ENCODE data around the gene ARL5A. TPM values are rescaled to one million over a fixed set of nuclear protein-coding genes. Genes with fewer than 3 reads are reported as not detected.

Gene ARL5A
- total and polyA plus RNA-seq, 2 donors (not counting 3 experiments of a cell fraction or from before 2014, with no cell fraction given): 25.8 to 73.2 TPM

DNA sequence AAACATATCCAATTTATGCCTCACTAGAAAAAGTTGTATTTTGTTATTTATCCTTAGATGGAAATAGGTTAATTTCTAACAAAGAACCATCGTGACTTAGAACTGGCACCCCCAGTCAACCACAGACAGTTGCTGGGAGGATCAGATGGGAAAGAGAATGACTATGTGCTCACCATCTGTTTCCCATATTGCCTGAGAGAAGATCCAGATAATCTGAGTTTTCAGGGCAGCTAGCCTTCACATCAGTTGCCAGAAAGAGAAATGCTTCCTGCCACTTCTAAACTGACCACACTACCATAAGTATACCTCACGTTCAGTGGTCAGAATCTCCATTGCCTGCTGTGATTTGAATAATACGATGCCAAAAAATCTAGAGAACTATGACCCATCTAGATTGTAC, 65.5 kb downstream of the ARL5A start:
- ChIA-PET POLR2A (no interaction called here), CTCF (no interaction called here)
- Histone ChIP-seq H3K4me1 (ENCODE audit: control insufficient read depth, extremely low read depth, insufficient read depth, low read length) (peaks cover 32% of the 10 kb centered on the region), H3K27me3 (ENCODE audit: control insufficient read depth in 2 of 2, insufficient read depth in 2 of 2, low read length in 2 of 2) (no peaks in the 10 kb centered on the region), H3K4me2 (ENCODE audit: insufficient read depth, low read length) (no peak overlapping the region), H3K79me2 (ENCODE audit: control insufficient read depth, insufficient read depth, low read length) (no peaks in the 10 kb centered on the region), H3K9me3 (replicated peaks; ENCODE audit: control insufficient read depth, insufficient read depth, low read length) (no peaks in the 10 kb centered on the region), H3K36me3 (ENCODE audit: control insufficient read depth in 2 of 2, extremely low read depth in 1 of 2, insufficient read depth in 2 of 2, low read length in 2 of 2) (no peaks in the 10 kb centered on the region), H3K4me3 (replicated peaks in 1 of 3; ENCODE audit: insufficient read depth in 1 of 3, low read depth in 1 of 3, low read length in 3 of 3) (no peak overlapping the region), H4K20me1 (replicated peaks; ENCODE audit: control insufficient read depth, extremely low read depth, insufficient read depth, low read length) (no peaks in the 10 kb centered on the region), H3K9me1 (replicated peaks; ENCODE audit: control insufficient read depth, extremely low read depth, insufficient read depth, low read length) (no peaks in the 10 kb centered on the region), H3K9ac (replicated peaks; ENCODE audit: extremely low read depth, insufficient read depth, low read length) (no peak overlapping the region), H2AFZ (ENCODE audit: low read depth, low read length) (no peak overlapping the region), H3K27ac (ENCODE audit: insufficient read depth, low read depth, low read length) (no peak overlapping the region)
- dilution Hi-C loops (cut with MboI; ENCODE audit: extremely low pct_ligation_motif_present, low sequenced_read_pairs): no loop called here
- DNase-seq (ENCODE audit: low read depth, low spot score) (no peak), FAIRE-seq (no peak)
- intact Hi-C loops (cut with micrococcal nuclease): no loop called here
- TF ChIP-seq GATA2 (IDR thresholded peaks at IDR 0.05; ENCODE audit: insufficient read depth, insufficient read length, low read depth, low read length) (no peak), FOS (IDR thresholded peaks at IDR 0.05; ENCODE audit: borderline replicate concordance, insufficient read depth, low read length) (no peak), MYC (IDR thresholded peaks at IDR 0.05; ENCODE audit: low read depth, low read length) (no peak), POLR2A (IDR thresholded peaks at IDR 0.05; ENCODE audit: low read depth, low read length) (no peak), EZH2 (IDR thresholded peaks at IDR 0.05; ENCODE audit: borderline replicate concordance, low read depth, low read length, severe bottlenecking) (no peak), JUN (IDR thresholded peaks at IDR 0.05; ENCODE audit: borderline replicate concordance, insufficient read depth, insufficient read length, low read depth) (no peak), POLR2AphosphoS5 (IDR thresholded peaks at IDR 0.05; ENCODE audit: insufficient read depth, low read depth, low read length) (no peak)
- TF ChIP-seq, protein P1, sequence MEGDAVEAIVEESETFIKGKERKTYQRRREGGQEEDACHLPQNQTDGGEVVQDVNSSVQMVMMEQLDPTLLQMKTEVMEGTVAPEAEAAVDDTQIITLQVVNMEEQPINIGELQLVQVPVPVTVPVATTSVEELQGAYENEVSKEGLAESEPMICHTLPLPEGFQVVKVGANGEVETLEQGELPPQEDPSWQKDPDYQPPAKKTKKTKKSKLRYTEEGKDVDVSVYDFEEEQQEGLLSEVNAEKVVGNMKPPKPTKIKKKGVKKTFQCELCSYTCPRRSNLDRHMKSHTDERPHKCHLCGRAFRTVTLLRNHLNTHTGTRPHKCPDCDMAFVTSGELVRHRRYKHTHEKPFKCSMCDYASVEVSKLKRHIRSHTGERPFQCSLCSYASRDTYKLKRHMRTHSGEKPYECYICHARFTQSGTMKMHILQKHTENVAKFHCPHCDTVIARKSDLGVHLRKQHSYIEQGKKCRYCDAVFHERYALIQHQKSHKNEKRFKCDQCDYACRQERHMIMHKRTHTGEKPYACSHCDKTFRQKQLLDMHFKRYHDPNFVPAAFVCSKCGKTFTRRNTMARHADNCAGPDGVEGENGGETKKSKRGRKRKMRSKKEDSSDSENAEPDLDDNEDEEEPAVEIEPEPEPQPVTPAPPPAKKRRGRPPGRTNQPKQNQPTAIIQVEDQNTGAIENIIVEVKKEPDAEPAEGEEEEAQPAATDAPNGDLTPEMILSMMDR (IDR thresholded peaks at IDR 0.05; ENCODE audit: extremely low read depth in 1 of 2, insufficient read depth in 1 of 2, low read depth in 1 of 2, low read length in 2 of 2): no peak
- TF ChIP-seq, protein P2, sequence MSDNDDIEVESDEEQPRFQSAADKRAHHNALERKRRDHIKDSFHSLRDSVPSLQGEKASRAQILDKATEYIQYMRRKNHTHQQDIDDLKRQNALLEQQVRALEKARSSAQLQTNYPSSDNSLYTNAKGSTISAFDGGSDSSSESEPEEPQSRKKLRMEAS (IDR thresholded peaks at IDR 0.05; ENCODE audit: insufficient read depth, insufficient read length): no peak
- no TSS peak for BruUV-seq (replicated peaks)
